Measurements from ENCODE around the gene WEE2. TPM values are rescaled to one million over a fixed set of nuclear protein-coding genes. Genes with fewer than 3 reads are reported as not detected.

The WEE2 gene
- total RNA-seq, 1 experiment from 2014 or later, result 0.04 TPM

DNA sequence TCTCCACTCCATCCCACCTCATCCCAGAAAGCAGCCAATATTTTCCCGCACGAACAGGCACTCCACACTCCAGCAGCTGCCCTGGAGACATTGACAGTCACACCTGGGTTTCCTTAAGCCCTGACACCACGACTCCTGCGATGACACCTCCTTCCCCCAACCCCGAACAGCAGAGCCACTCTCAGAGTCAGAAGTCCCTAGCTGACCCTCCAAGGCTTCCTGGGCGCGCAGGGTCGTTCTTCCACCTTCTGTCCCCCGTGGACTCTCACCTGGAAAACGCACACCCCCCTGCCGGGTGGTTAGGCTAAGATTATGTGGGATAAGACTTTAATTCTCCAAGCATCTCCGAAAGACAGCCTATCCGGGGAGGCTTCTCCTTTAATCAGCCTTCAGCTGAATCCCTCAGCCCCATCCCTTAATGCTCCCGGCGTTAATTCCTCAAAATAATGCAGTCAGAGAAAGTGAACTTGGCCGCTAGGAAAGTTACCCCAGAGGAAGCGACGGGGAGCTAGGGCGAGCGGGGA lies 7.2 kb upstream of the WEE2 start (continued):
- TF ChIP-seq FOXP1 (CRISPR knock-in tag; IDR thresholded peaks at IDR 0.05; ENCODE audit: borderline replicate concordance) (no peak), ZNF263 (CRISPR knock-in tag; IDR thresholded peaks at IDR 0.05; ENCODE audit: low read depth) (no peak), GTF2I (CRISPR knock-in tag; conservative IDR thresholded peaks at IDR 0.05) (no peak), USF2 (CRISPR knock-in tag; IDR thresholded peaks at IDR 0.05) (no peak)

- peaks cover 18% of the 10 kb centered on the region for H3K27me3 Mint-ChIP-seq (ENCODE audit: low read depth)
- CTCF ChIA-PET, result interaction anchor here (0.9 to 2.8 kb wide), 6 partner anchors 9 to 84 kb away, joined by 3 to 20 read pairs (median 4); partner anchors contain the start of gene SSBP1
- H3K36me3 Mint-ChIP-seq, result no peaks in the 10 kb centered on the region
- peak; percentile 55 for DNase-seq (ENCODE audit: low spot score)
- H3K4me3 Mint-ChIP-seq, result peak overlapping the region; percentile 64
- POLR2A ChIA-PET, result interaction anchor here (0.8 to 1.8 kb wide), 3 partner anchors 29 to 36 kb away, joined by 3 to 6 read pairs (median 4); partner anchors contain the start of gene SSBP1
- peak; percentile 76 for ATAC-seq
- H3K4me1 Mint-ChIP-seq, result peaks cover 45% of the 10 kb centered on the region
- 0 out of 2 replicates have a peak, but pooled peaks have one; percentile 24 for TF ChIP-seq FOXK1 (CRISPR knock-in tag; IDR thresholded peaks at IDR 0.05)
- TF ChIP-seq RELA (CRISPR knock-in tag; IDR thresholded peaks at IDR 0.05; ENCODE audit: borderline replicate concordance), result no peak
- H3K9me3 Mint-ChIP-seq, result no peaks in the 10 kb centered on the region
- H3K27ac Mint-ChIP-seq, result no peak overlapping the region
These were observed 6.6 kb upstream of the WEE2 start for GRCh38 chr7:141701489-141702046.

DNA sequence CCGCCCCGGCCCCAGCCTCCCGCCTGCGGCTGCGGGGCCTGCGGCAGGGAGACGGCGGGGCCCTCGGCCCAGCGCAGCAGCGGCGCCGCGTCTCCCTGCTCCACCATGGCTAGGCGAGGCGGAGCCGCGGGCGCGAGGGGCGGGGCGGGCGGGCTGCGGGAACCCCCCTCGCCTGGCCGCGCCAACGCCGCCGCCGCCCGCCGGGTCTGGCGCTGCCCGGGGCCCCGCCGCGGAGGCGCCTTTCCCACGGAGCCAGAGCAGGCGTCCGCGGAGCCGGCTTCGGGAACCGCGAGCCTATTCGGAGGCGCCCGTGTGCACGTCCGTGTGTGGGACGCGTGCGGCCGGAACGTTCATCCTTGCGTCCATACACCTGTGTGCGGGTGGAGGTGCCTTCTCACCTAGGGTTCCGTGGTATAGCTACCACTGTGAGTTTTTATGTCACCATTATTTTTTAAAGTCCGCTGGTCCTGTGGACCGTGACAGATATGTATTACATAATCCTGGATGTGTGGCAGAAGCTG lies 6.0 kb upstream of the WEE2 start, which contains the start of gene DENND11:
Gene DENND11 (minus strand): TSS at position 120 of the 521 bp plus-strand sequence. CDS start 13 bp downstream, at position 107.
- TF ChIP-seq, protein P1, sequence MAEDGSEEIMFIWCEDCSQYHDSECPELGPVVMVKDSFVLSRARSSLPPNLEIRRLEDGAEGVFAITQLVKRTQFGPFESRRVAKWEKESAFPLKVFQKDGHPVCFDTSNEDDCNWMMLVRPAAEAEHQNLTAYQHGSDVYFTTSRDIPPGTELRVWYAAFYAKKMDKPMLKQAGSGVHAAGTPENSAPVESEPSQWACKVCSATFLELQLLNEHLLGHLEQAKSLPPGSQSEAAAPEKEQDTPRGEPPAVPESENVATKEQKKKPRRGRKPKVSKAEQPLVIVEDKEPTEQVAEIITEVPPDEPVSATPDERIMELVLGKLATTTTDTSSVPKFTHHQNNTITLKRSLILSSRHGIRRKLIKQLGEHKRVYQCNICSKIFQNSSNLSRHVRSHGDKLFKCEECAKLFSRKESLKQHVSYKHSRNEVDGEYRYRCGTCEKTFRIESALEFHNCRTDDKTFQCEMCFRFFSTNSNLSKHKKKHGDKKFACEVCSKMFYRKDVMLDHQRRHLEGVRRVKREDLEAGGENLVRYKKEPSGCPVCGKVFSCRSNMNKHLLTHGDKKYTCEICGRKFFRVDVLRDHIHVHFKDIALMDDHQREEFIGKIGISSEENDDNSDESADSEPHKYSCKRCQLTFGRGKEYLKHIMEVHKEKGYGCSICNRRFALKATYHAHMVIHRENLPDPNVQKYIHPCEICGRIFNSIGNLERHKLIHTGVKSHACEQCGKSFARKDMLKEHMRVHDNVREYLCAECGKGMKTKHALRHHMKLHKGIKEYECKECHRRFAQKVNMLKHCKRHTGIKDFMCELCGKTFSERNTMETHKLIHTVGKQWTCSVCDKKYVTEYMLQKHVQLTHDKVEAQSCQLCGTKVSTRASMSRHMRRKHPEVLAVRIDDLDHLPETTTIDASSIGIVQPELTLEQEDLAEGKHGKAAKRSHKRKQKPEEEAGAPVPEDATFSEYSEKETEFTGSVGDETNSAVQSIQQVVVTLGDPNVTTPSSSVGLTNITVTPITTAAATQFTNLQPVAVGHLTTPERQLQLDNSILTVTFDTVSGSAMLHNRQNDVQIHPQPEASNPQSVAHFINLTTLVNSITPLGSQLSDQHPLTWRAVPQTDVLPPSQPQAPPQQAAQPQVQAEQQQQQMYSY (CRISPR knock-in tag; IDR thresholded peaks at IDR 0.05), result no peak
- TF ChIP-seq ZNF512 (CRISPR knock-in tag; IDR thresholded peaks at IDR 0.05; ENCODE audit: borderline replicate concordance), result no peak
- no peak for TF ChIP-seq MXD4 (CRISPR knock-in tag; IDR thresholded peaks at IDR 0.05; ENCODE audit: borderline replicate concordance)
- TF ChIP-seq ZNF671 (CRISPR knock-in tag; IDR thresholded peaks at IDR 0.05), result no peak
- no peak for TF ChIP-seq ETV6 (CRISPR knock-in tag; IDR thresholded peaks at IDR 0.05)
- TF ChIP-seq ZNF138 (CRISPR knock-in tag; conservative IDR thresholded peaks at IDR 0.05), result no peak
- POLR2A ChIA-PET, result interaction anchor here (1.1 to 1.8 kb wide), 2 partner anchors 34 to 36 kb away, joined by 3 to 6 read pairs; partner anchors contain the start of gene SSBP1
- peak; percentile 41 for DNase-seq (ENCODE audit: low spot score)
- Mint-ChIP-seq H3K9me3 (no peaks in the 10 kb centered on the region), H3K27ac (no peak within 1 kb of the TSS), H3K4me3 (peak within 1 kb of the TSS; percentile 79), H3K27me3 (ENCODE audit: low read depth) (peaks cover 18% of the 10 kb centered on the region), H3K36me3 (no peaks in the 10 kb centered on the region), H3K4me1 (peaks cover 45% of the 10 kb centered on the region)
- peak; percentile 66 for ATAC-seq
- CTCF ChIA-PET, result interaction anchor here (0.6 to 2.8 kb wide), 3 partner anchors 36 to 488 kb away, joined by 3 to 20 read pairs (median 4); partner anchors contain the start of gene SSBP1

DNA sequence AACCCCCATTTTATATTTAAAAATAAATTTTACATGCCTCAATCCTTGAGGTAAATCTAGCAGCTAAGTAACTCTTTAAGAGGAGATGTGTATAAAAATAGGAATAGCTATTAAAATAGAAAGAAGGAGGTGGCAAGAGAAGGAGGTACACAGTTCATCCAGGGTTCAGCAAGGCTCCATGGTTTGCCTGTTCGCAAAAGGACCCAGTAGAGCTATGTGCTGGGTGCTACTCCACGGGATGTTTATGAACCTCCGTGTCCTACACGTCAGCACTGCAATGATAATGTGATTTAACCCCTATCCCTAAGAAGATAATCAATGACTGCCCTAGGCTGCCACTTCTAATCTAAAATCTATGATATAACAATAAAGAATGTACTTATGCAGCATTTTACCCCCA lies 5.3 kb upstream of the WEE2 start:
- Mint-ChIP-seq H3K4me3 (peak overlapping the region; percentile 71), H3K9me3 (no peaks in the 10 kb centered on the region), H3K4me1 (peaks cover 37% of the 10 kb centered on the region), H3K27ac (no peak overlapping the region), H3K27me3 (ENCODE audit: low read depth) (peaks cover 18% of the 10 kb centered on the region), H3K36me3 (no peaks in the 10 kb centered on the region)
- ATAC-seq, result no peak
- POLR2A ChIA-PET, result no interaction called here
- CTCF ChIA-PET, result interaction anchor here (0.6 to 2.8 kb wide), 2 partner anchors 35 to 487 kb away, joined by 3 to 20 read pairs; partner anchors contain the start of gene SSBP1
- TF ChIP-seq ZNF512 (CRISPR knock-in tag; IDR thresholded peaks at IDR 0.05; ENCODE audit: borderline replicate concordance) (no peak), MYBL2 (CRISPR knock-in tag; IDR thresholded peaks at IDR 0.05) (no peak), ZMAT4 (CRISPR knock-in tag; IDR thresholded peaks at IDR 0.05) (no peak), TP53 (CRISPR knock-in tag; IDR thresholded peaks at IDR 0.05) (no peak), ZNF232 (CRISPR knock-in tag; IDR thresholded peaks at IDR 0.05) (no peak), GTF2I (CRISPR knock-in tag; conservative IDR thresholded peaks at IDR 0.05) (no peak), CBFB (CRISPR knock-in tag; IDR thresholded peaks at IDR 0.05; ENCODE audit: low read depth) (no peak)
- TF ChIP-seq, protein P2, sequence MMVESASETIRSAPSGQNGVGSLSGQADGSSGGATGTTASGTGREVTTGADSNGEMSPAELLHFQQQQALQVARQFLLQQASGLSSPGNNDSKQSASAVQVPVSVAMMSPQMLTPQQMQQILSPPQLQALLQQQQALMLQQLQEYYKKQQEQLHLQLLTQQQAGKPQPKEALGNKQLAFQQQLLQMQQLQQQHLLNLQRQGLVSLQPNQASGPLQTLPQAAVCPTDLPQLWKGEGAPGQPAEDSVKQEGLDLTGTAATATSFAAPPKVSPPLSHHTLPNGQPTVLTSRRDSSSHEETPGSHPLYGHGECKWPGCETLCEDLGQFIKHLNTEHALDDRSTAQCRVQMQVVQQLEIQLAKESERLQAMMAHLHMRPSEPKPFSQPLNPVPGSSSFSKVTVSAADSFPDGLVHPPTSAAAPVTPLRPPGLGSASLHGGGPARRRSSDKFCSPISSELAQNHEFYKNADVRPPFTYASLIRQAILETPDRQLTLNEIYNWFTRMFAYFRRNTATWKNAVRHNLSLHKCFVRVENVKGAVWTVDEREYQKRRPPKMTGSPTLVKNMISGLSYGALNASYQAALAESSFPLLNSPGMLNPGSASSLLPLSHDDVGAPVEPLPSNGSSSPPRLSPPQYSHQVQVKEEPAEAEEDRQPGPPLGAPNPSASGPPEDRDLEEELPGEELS (CRISPR knock-in tag; IDR thresholded peaks at IDR 0.05), result no peak
- no peak for DNase-seq (ENCODE audit: low spot score)
